Measurements from ENCODE around the gene FKTN.

Gene FKTN

DNA sequence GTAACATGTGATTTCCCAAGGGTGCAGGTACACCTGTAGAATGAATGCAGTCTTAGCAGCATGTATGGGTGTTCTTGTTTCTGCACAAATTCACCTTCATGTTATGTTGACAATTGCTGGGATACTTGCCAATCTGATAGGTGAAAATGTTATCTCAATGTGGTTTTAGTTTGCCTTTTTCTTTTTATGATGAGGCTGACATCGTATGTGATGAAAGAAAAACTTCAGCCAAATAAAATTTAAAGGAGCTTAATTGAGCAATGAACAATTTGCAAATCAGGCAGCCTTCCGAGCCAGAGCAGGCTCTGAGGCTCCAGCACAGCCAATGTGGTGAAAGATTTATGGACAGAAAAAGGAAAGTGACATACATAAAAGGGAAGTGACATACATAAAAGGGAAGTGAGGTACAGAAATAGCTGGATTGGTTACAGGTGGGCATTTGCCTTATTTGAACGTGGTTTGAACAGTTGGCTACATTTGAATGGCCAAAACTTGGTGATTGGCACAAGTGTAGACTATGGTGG is 114.8 kb downstream of the FKTN start:
- in situ Hi-C loops (cut with HindIII; ENCODE audit: low pct_unique_long_range_greater_than_20kb, low sequenced_read_pairs) = no loop called here
- TF ChIP-seq JUND (IDR thresholded peaks at IDR 0.05; ENCODE audit: low read depth) = no peak
- DNase-seq (ENCODE audit: low read depth in 1 of 2, low spot score in 1 of 2) = no peak

DNA sequence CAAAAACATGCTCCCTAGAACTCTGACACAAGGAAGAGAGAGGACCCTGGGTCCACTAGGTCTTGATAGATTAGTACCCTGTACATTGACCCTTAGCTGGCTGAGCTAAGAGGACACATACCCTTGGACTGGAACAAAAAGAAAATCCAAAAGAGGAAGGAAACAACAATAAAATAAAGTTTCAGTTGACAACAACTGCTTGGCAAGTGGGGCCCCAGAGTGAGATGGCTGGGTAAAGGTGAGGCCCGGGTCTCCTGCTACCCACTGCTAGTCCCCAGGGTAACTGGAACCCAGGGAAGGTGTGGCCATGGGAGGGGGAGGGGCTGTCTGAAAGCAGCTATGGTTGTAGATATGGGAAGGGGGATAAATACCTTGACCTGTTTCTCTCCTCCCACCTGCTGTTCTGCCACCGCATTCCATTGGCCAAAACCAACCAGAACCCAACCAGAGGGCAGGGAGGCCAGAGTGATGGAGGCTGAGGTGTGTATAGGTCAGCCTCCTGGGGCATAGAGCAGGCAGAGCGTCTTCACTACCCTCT is 116.0 kb downstream of the FKTN start:
- TF ChIP-seq JUND (IDR thresholded peaks at IDR 0.05; ENCODE audit: low read depth) = no peak
- no peak for DNase-seq (ENCODE audit: low read depth in 1 of 2, low spot score in 1 of 2)
- in situ Hi-C loops (cut with HindIII; ENCODE audit: low pct_unique_long_range_greater_than_20kb, low sequenced_read_pairs) = no loop called here

DNA sequence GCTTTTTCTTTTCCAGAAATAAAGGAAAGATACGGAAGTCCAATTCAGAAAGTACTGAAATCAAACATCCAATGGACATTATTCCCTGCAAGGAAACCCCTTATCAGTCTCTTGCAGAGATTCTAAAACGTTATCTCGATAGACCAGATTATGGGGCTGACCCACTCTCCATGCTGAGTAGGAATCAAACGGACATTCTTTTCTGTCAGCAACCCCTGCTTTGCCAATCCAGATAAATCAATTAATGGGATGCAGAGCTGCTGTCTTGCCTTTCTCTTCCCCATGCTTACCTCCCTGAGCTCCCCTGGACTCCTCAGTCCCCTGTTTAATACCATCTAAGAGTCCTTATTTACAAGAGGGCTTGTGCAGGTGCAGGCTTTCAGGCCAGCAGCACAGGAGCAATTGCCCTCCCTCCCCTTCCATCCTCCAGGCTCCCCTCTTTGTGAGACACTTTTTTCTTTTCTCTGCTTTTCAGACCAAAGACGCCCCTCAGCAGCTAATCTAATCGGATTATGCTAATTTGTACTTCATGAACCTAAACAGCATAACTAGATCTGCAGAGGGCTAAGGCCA is 118.5 kb downstream of the FKTN start:
- TF ChIP-seq JUND (IDR thresholded peaks at IDR 0.05; ENCODE audit: low read depth) = no peak
- DNase-seq (ENCODE audit: low read depth in 1 of 2, low spot score in 1 of 2) = no peak
- in situ Hi-C loops (cut with HindIII; ENCODE audit: low pct_unique_long_range_greater_than_20kb, low sequenced_read_pairs) = no loop called here

DNA sequence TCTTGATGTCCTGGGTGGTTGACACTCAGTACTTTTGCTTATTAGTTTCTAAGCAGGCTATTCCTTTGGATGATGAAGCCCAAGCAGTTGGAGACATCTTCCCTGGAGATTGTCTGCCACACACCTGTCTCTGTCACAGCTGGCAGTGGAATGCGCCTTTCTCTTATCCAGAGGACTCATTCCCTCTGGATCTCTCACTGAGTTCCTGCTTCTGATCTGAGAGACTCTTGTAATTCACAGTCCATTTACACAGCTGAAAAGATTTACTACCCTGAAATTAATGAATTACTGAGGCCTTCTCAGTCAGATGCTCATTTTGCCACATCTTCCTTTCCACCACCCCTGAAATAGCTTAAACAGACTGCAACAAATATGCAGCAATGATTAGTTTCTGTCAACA is 120.2 kb downstream of the FKTN start:
- no peak for DNase-seq (ENCODE audit: low read depth in 1 of 2, low spot score in 1 of 2)
- in situ Hi-C loops (cut with HindIII; ENCODE audit: low pct_unique_long_range_greater_than_20kb, low sequenced_read_pairs) = no loop called here
- TF ChIP-seq JUND (IDR thresholded peaks at IDR 0.05; ENCODE audit: low read depth) = no peak

DNA sequence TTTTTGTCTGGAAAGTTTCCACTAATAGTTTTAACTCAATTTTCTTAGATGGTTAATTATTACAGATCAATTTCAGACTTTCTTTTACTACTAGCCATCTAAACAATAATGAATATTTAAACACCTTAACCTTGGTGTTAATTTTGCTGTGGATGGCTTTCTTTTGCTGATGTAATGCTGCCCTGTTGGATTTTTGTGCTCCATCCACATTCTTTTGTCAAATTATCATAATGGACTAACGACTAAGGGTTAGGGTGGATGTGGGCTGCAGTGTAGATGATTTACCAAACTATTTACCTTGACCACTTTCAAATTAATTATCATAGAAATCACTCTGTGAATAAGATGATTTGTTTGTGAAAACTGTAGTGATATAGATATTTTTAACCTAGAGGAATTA is 120.8 kb downstream of the FKTN start:
- in situ Hi-C loops (cut with HindIII; ENCODE audit: low pct_unique_long_range_greater_than_20kb, low sequenced_read_pairs) = no loop called here
- no peak for TF ChIP-seq JUND (IDR thresholded peaks at IDR 0.05; ENCODE audit: low read depth)
- DNase-seq (ENCODE audit: low read depth in 1 of 2, low spot score in 1 of 2) = no peak

DNA sequence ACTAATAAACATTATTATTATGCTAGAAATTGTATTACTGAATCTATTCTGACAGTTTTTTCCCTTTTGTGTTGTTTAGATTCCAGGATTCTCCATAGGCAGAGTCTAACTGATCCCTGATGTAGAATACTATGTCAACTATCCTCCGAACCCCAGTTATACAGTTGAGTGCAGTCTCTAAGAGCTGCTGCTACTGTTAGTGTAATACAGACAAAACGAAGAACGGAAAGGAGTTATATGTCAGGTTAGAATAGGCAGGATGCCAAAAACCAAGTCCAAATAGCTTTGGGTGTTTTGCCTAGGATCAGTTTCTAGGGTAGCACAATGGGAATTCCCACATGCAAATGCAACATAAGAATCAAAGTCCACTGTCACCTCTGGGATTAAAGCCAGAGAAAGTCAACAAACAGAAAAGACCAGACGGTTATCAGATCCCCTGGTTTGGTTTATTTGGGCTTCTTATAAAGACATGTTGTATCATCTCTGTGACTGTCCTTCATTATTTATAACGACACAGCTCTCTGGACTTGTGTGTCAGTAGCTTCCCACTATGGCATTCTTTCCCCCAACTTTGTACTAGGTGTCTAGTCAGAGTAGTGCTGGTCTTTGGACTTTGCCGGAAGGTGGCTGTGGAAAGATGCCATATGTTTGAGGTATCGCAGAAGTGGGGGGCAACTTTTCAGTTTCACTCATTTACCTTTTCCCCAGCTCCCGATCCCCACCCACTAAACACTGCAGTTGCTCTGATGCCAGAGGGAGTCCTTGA is 121.5 kb downstream of the FKTN start:
- TF ChIP-seq JUND (IDR thresholded peaks at IDR 0.05; ENCODE audit: low read depth) = no peak
- peak in 1 of 2 experiments; percentile 42 for DNase-seq (ENCODE audit: low read depth in 1 of 2, low spot score in 1 of 2)
- in situ Hi-C loops (cut with HindIII; ENCODE audit: low pct_unique_long_range_greater_than_20kb, low sequenced_read_pairs) = no loop called here

DNA sequence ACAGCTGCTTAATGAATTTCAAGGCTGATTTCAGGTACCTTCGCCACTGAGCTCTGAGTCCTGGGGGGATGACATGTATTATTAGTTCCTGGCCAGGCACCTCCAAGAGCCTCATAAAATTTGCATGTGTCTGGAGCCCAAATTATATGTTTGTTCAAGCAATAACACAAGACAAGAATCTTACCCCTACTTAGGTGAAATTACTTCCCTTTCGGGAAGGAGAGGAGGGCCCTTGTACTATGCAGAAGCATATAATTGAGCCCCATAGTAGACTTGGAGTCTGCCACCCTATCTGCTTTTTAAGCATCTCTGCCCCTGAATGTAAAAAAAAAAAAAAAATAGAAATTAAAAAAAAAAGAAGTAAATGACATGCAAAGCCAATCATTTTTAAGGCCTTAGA is 123.4 kb downstream of the FKTN start:
- no peak for TF ChIP-seq JUND (IDR thresholded peaks at IDR 0.05; ENCODE audit: low read depth)
- in situ Hi-C loops (cut with HindIII; ENCODE audit: low pct_unique_long_range_greater_than_20kb, low sequenced_read_pairs) = no loop called here
- DNase-seq (ENCODE audit: low read depth in 1 of 2, low spot score in 1 of 2) = no peak

DNA sequence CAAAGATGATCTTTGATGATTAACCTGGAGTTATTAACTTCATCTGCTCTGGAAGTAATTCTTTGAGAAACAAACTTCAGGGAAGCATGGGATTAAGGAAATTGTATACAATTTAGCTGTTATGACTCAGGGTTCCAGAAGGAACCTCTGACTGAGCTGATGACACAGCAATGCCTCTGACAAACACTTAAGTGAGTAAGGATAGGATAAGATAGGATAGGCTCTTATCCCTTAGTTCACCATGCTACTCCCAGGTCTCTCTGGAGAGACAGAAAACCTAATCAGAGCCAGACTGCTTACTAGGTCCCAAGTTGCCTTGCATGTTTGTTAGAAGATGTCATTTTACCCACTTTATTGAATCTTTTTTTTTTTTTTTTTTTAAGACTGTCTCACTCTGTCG is 123.8 kb downstream of the FKTN start:
- in situ Hi-C loops (cut with HindIII; ENCODE audit: low pct_unique_long_range_greater_than_20kb, low sequenced_read_pairs) = no loop called here
- no peak for TF ChIP-seq JUND (IDR thresholded peaks at IDR 0.05; ENCODE audit: low read depth)

DNA sequence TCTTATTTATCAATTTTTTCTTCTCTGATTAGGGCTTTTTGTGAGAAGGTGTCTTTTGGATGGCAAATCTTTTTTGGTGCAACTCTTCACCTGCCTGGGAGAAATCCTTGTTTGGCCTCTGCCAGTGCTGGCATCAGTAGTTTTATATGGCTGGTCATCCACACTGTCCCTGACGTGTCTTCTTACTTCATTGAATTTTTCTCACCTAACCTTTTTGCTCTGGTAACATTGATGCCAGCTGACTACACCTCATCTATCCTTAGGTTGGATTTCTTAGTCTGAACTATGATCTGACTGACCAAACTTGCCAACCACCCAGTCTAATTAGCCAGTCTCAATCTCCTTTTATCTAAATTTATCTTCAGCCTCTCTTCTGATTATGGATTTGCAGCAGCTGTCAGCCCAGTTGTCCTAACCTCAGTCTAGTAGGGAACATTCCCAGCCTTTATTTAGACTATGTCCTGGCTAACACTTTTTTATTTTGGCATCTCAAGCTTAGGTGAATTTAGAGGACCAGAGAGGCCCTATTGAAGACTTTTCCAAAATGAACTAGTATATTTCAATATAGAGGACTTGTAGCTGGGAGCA is 125.9 kb downstream of the FKTN start:
- DNase-seq (ENCODE audit: low read depth in 1 of 2, low spot score in 1 of 2) = no peak
- no peak for TF ChIP-seq JUND (IDR thresholded peaks at IDR 0.05; ENCODE audit: low read depth)
- in situ Hi-C loops (cut with HindIII; ENCODE audit: low pct_unique_long_range_greater_than_20kb, low sequenced_read_pairs) = no loop called here

More for the DNA sequence above, 123.8 kb downstream of the FKTN start:
- no peak for DNase-seq (ENCODE audit: low read depth in 1 of 2, low spot score in 1 of 2)

DNA sequence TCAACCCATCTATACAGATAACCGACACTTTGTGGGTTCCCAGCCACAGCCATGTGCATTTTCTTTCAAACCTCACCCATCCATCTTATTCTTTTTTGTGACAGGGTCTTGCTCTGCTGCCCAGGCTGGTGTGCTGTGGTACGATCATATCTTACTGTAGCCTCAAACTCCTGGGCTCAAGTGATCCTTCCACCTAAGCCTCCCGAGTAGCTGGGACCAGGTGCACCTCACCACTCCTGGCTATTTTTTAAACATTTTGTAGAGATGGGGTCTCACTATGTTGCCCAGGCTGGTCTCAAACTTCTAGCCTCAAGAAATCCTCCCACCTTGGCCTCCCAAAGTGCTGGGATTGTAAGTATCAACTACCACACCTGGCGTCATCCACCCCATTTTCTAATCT is 129.0 kb downstream of the FKTN start:
- no peak for TF ChIP-seq JUND (IDR thresholded peaks at IDR 0.05; ENCODE audit: low read depth)
- DNase-seq (ENCODE audit: low read depth in 1 of 2, low spot score in 1 of 2) = no peak
- in situ Hi-C loops (cut with HindIII; ENCODE audit: low pct_unique_long_range_greater_than_20kb, low sequenced_read_pairs) = no loop called here
